ENCODE measurements around the gene NGEF.

DNA sequence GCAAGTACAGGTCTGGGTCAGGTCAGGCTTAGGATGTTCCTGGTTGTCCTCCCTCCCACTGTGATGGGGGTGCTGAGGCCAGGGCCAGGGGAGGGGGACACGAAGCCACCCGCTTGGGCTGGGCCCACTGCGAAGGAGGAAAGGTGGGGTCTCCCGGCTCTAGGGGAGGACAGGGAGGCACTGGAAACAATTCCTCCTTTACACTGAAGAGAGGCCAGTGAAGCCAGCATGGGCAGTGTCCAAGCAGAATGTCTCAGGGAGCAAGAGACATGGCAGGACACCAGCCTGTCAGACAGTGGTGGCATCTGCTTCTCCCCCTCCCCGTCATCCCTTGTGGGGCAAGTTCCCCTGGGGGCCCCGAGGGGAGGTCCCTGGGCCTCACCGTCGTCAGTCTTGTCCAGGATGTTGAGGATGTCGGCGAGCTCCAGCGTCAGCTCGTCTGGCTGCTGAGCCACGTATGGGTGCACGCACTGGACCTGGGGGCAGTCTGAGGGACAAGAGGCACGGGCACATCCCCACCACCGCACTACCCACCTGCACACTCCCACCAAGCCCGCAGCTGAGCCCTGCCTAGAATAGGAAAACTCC is 132.2 kb downstream of the NGEF start:
- TF ChIP-seq RELA (CRISPR knock-in tag; IDR thresholded peaks at IDR 0.05; ENCODE audit: borderline replicate concordance), result no peak
- TF ChIP-seq, protein P1, sequence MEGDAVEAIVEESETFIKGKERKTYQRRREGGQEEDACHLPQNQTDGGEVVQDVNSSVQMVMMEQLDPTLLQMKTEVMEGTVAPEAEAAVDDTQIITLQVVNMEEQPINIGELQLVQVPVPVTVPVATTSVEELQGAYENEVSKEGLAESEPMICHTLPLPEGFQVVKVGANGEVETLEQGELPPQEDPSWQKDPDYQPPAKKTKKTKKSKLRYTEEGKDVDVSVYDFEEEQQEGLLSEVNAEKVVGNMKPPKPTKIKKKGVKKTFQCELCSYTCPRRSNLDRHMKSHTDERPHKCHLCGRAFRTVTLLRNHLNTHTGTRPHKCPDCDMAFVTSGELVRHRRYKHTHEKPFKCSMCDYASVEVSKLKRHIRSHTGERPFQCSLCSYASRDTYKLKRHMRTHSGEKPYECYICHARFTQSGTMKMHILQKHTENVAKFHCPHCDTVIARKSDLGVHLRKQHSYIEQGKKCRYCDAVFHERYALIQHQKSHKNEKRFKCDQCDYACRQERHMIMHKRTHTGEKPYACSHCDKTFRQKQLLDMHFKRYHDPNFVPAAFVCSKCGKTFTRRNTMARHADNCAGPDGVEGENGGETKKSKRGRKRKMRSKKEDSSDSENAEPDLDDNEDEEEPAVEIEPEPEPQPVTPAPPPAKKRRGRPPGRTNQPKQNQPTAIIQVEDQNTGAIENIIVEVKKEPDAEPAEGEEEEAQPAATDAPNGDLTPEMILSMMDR (IDR thresholded peaks at IDR 0.05), result no peak
- TF ChIP-seq, protein P2, sequence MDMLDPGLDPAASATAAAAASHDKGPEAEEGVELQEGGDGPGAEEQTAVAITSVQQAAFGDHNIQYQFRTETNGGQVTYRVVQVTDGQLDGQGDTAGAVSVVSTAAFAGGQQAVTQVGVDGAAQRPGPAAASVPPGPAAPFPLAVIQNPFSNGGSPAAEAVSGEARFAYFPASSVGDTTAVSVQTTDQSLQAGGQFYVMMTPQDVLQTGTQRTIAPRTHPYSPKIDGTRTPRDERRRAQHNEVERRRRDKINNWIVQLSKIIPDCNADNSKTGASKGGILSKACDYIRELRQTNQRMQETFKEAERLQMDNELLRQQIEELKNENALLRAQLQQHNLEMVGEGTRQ (CRISPR knock-in tag; IDR thresholded peaks at IDR 0.05), result no peak
